ENCODE measurements around the gene PRG3.

DNA sequence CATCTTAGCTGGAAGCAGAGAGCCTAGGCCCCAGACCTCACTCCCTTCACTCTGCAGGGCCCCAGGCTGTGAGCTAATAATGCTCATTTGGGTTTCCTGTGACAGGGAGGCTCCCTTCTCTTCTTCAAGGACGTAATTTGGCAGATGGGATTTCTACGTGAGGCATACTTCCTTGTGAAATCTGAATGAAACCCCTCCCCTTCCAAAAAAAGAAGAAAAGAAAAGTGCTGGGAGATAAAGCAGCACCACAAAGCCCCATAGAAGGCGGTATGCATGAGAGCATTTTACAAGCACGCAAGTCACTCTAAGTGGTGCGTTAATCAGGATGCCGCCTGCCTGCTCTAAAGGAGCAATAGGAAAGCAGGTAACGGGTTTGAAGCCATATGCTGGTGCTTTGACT lies 37.1 kb downstream of the PRG3 start:
- TF ChIP-seq, protein P1, sequence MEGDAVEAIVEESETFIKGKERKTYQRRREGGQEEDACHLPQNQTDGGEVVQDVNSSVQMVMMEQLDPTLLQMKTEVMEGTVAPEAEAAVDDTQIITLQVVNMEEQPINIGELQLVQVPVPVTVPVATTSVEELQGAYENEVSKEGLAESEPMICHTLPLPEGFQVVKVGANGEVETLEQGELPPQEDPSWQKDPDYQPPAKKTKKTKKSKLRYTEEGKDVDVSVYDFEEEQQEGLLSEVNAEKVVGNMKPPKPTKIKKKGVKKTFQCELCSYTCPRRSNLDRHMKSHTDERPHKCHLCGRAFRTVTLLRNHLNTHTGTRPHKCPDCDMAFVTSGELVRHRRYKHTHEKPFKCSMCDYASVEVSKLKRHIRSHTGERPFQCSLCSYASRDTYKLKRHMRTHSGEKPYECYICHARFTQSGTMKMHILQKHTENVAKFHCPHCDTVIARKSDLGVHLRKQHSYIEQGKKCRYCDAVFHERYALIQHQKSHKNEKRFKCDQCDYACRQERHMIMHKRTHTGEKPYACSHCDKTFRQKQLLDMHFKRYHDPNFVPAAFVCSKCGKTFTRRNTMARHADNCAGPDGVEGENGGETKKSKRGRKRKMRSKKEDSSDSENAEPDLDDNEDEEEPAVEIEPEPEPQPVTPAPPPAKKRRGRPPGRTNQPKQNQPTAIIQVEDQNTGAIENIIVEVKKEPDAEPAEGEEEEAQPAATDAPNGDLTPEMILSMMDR (IDR thresholded peaks at IDR 0.05) = no peak
- no peak for TF ChIP-seq POLR2A (IDR thresholded peaks at IDR 0.05; ENCODE audit: low read depth)
- no peak for TF ChIP-seq POLR2AphosphoS5 (IDR thresholded peaks at IDR 0.05)
- TF ChIP-seq EP300 (IDR thresholded peaks at IDR 0.05) = no peak

All from esophagus muscularis mucosa (tissue), 4 donors.